T-helper 17 cell (primary cell): ENCODE data around the gene CCDC28A. TPM values are rescaled to one million over a fixed set of nuclear protein-coding genes. Genes with fewer than 3 reads are reported as not detected.

Source experiments
- ATAC-seq: fragments of 150-1000 bp; cut with Tn5 transposase; 2 replicates; pipeline ENCODE4 v1.10.0; 2021; ENCODE audit warnings: mild to moderate bottlenecking, moderate library complexity
- DNase-seq, 3 donors: peaks; one replicate each; pipeline versions ENCODE4 v3.0.0 to v3.0.0-alpha.2; 2020 to 2021
- H3K9me3 ChIP-seq: one replicate; pipeline ENCODE4 v1.7.0; 2013; ENCODE audit warnings: low read length, mild to moderate bottlenecking; ENCODE audit not compliant: control insufficient read depth, poor library complexity, severe bottlenecking
- H3K27ac Mint-ChIP-seq: one replicate; pipeline ENCODE4 v1.8.0; 2022; ENCODE audit warnings: mild to moderate bottlenecking, moderate library complexity, mixed read lengths
- H3K27me3 Mint-ChIP-seq: one replicate; pipeline ENCODE4 v1.8.0; 2022; ENCODE audit warnings: mixed read lengths
- H3K36me3 Mint-ChIP-seq: one replicate; pipeline ENCODE4 v1.8.0; 2022; ENCODE audit warnings: low read depth, mixed read lengths
- H3K4me1 Mint-ChIP-seq: one replicate; pipeline ENCODE4 v1.8.0; 2022; ENCODE audit warnings: mild to moderate bottlenecking, mixed read lengths
- H3K4me3 Mint-ChIP-seq: one replicate; pipeline ENCODE4 v1.8.0; 2022; ENCODE audit warnings: mild to moderate bottlenecking, moderate library complexity, mixed read lengths
- total RNA-seq, 4 donors: library from RNA in 2 of 4; stranded (reverse) in 2 of 4; gene quantifications; one replicate each; pipeline ENCODE4 v1.2.3 and lab custom pipeline; 2022 to 2026

The CCDC28A gene
- total RNA-seq, 2 donors from 2014 or later, result 21.3 to 26.2 TPM

GRCh38 chr6:138800377-138801150 lies 27.0 kb downstream of the CCDC28A start:
- no peak overlapping the region for H3K27ac Mint-ChIP-seq
- no peaks in the 10 kb centered on the region for H3K9me3 ChIP-seq
- no peak overlapping the region for H3K4me3 Mint-ChIP-seq
- H3K4me1 Mint-ChIP-seq, result no peaks in the 10 kb centered on the region
- no peak for DNase-seq
- H3K27me3 Mint-ChIP-seq, result peaks cover 7% of the 10 kb centered on the region
- no peak for ATAC-seq
- no peaks in the 10 kb centered on the region for H3K36me3 Mint-ChIP-seq

GRCh38 chr6:138803331-138803730 lies 29.8 kb downstream of the CCDC28A start:
- DNase-seq (no peak), ATAC-seq (no peak)
- Mint-ChIP-seq H3K27ac (no peak overlapping the region), H3K27me3 (peaks cover 15% of the 10 kb centered on the region), H3K4me1 (no peaks in the 10 kb centered on the region), H3K4me3 (no peak overlapping the region), H3K36me3 (no peaks in the 10 kb centered on the region)
- no peaks in the 10 kb centered on the region for H3K9me3 ChIP-seq

DNA sequence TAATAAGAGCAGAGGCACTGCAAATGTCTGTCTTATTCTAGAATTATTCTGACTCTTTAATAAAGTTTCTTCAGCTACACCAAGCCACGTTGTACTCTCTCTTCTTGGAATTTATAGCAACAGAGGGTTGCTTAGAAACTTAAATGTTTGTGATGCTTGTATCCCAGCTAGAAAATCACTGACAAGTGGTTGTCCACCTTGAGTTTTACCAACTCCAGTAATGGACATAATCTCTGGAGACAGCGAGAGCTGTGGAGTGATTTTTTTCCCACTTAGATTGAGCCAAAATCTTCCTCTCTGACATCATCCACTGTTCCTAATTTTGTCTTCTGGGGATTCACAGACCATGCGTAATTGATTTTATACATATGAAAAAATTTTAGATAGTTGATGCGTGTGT lies 30.3 kb downstream of the CCDC28A start:
- Mint-ChIP-seq H3K27ac (no peak overlapping the region), H3K4me3 (no peak overlapping the region), H3K4me1 (no peaks in the 10 kb centered on the region), H3K36me3 (no peaks in the 10 kb centered on the region), H3K27me3 (peaks cover 15% of the 10 kb centered on the region)
- H3K9me3 ChIP-seq, result no peaks in the 10 kb centered on the region
- DNase-seq (no peak), ATAC-seq (no peak)

DNA sequence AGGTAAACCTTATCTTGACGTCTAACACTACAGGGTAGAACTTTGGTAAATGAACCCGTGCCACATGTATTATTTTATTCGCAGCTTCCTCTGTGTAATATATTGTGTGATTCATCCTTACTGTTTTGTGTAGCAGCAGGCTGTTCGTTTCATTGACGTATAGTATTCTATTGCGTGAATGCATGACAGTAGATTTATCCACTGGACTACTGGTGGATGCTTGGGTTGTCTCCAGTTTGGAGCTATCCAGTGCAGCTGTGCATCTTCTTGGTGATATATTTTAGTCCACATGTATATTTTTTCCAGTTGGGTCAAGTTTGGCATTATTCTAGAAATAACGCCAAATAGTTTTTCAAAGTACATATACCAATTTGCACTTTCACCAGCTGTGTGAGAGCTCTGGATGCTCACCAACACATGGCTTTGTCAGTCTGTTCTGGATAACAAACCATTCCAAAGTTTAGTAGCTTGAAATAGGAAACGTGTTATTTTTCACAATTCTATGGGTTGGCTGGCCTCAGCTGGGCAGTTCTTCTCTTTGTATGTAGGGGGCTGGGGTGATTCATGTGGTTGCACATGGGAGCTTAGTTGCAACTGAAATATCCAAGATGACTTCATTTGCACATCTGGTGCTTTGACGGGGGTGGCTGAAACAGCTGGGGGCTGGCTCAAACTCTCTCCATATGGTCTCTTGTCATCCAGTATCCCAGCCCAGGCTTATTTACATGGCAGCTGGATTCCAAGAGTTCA lies 31.6 kb downstream of the CCDC28A start:
- H3K9me3 ChIP-seq, result no peaks in the 10 kb centered on the region
- H3K27ac Mint-ChIP-seq, result no peak overlapping the region
- ATAC-seq (no peak), DNase-seq (no peak)
- no peak overlapping the region for H3K4me3 Mint-ChIP-seq
- H3K4me1 Mint-ChIP-seq, result no peaks in the 10 kb centered on the region
- peaks cover 15% of the 10 kb centered on the region for H3K27me3 Mint-ChIP-seq
- no peaks in the 10 kb centered on the region for H3K36me3 Mint-ChIP-seq

GRCh38 chr6:138806889-138807288 lies 33.3 kb downstream of the CCDC28A start:
- H3K36me3 Mint-ChIP-seq, result no peaks in the 10 kb centered on the region
- no peak overlapping the region for H3K4me3 Mint-ChIP-seq

DNA sequence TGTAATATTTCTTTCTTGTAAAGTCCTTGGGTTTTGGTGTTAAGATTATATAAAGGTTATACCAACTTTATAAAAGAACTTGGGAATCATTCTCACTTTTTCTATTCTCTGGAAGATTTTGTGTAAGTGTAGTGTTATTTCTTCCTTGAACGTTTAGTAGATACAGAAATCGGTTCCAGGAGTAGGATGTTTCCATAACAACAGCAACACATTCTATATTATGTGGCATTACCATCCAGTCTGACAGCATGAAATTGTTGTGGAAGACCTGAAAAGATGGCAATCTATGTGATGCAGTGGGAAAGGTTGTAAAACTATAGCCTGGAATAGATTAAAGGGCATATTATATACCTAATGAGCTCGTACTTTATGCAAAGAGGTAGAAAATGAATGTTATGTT lies 36.1 kb downstream of the CCDC28A start:
- ATAC-seq, result no peak
- H3K27ac Mint-ChIP-seq, result no peak overlapping the region
- H3K36me3 Mint-ChIP-seq, result no peaks in the 10 kb centered on the region
- no peaks in the 10 kb centered on the region for H3K9me3 ChIP-seq
- H3K4me1 Mint-ChIP-seq, result no peaks in the 10 kb centered on the region
- H3K4me3 Mint-ChIP-seq, result no peak overlapping the region
- H3K27me3 Mint-ChIP-seq, result peaks cover 15% of the 10 kb centered on the region
- no peak for DNase-seq

More at GRCh38 chr6:138806889-138807288, 33.3 kb downstream of the CCDC28A start:
- peaks cover 15% of the 10 kb centered on the region for H3K27me3 Mint-ChIP-seq
- no peak overlapping the region for H3K27ac Mint-ChIP-seq
- no peak for ATAC-seq
- no peaks in the 10 kb centered on the region for H3K9me3 ChIP-seq
- DNase-seq, result no peak
- no peaks in the 10 kb centered on the region for H3K4me1 Mint-ChIP-seq

DNA sequence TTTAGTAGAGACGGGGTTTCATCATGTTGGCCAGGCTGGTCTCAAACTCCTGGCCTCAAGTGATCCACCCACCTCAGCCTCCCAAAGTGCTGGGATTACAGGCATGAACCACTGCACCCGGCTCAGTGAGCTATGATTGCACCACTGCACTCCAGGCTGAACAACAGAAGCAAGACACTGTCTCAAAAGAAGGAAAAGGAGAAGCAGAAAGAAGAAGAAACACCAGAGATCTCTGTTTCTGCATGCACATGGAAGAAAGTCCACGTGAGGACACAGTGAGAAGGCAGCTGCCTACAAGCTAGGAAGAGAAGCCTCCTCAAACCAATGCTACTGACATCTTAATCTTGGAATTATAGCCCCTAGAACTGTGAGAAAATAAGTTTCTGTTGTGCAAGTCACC lies 38.3 kb downstream of the CCDC28A start:
- Mint-ChIP-seq H3K27me3 (peaks cover 7% of the 10 kb centered on the region), H3K36me3 (no peaks in the 10 kb centered on the region), H3K4me3 (no peak overlapping the region), H3K27ac (no peak overlapping the region), H3K4me1 (peaks cover 6% of the 10 kb centered on the region)
- no peak for ATAC-seq
- H3K9me3 ChIP-seq, result no peaks in the 10 kb centered on the region
- DNase-seq, result no peak

GRCh38 chr6:138814179-138814834 lies 40.7 kb downstream of the CCDC28A start:
- peaks cover 2% of the 10 kb centered on the region for H3K36me3 Mint-ChIP-seq
- peaks cover 14% of the 10 kb centered on the region for H3K4me1 Mint-ChIP-seq

GRCh38 chr6:138815221-138815620 lies 41.7 kb downstream of the CCDC28A start:
- no peak for ATAC-seq
- peaks cover 15% of the 10 kb centered on the region for H3K4me1 Mint-ChIP-seq
- no peaks in the 10 kb centered on the region for H3K27me3 Mint-ChIP-seq
- H3K4me3 Mint-ChIP-seq, result no peak overlapping the region
- no peak for DNase-seq
- no peak overlapping the region for H3K27ac Mint-ChIP-seq
- H3K9me3 ChIP-seq, result no peaks in the 10 kb centered on the region
- H3K36me3 Mint-ChIP-seq, result peaks cover 2% of the 10 kb centered on the region

More at GRCh38 chr6:138814179-138814834, 40.7 kb downstream of the CCDC28A start:
- DNase-seq (no peak), ATAC-seq (no peak)
- H3K9me3 ChIP-seq, result no peaks in the 10 kb centered on the region
- Mint-ChIP-seq H3K4me3 (no peak overlapping the region), H3K27ac (no peak overlapping the region), H3K27me3 (no peaks in the 10 kb centered on the region)

DNA sequence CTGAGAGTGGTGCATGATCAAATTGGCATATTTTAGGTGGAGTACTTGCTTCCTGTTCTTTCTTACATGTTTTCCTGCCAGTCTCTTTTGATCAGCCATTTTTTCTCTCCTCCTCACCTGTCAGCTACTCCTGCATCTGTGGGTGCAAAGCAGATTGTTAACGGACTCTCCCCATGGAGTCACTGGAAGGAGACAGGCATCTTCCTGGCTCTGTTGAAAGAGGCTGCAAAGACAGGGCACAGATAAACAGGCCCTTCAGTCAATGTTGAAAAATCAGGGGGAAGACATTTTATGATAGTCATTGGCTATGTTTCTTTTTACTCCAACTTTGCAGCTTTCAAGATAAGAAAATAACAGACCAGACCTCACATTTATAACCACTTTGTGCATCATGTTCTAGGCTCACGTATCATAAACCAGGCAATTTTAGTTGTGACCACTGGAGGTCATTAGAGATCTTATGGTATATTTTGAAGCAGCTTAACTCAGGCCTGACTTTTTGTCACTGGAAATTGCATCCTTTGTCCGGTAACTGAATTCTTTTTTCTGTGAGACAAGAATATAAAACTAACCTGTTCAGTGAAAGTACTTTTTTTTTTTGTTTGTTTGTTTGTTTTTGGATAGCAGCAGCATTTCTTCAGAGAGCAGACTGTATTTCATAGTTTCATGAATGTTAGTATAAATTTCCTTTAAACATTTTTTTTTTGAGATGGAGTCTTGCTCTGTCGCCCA lies 42.4 kb downstream of the CCDC28A start:
- H3K36me3 Mint-ChIP-seq, result peaks cover 2% of the 10 kb centered on the region
- no peaks in the 10 kb centered on the region for H3K9me3 ChIP-seq
- peaks cover 15% of the 10 kb centered on the region for H3K4me1 Mint-ChIP-seq
- no peaks in the 10 kb centered on the region for H3K27me3 Mint-ChIP-seq
- ATAC-seq, result peak; percentile 70
- DNase-seq, result no peak
- H3K27ac Mint-ChIP-seq, result no peak overlapping the region
- H3K4me3 Mint-ChIP-seq, result no peak overlapping the region

GRCh38 chr6:138817799-138818198 lies 44.2 kb downstream of the CCDC28A start:
- H3K4me1 Mint-ChIP-seq, result peaks cover 15% of the 10 kb centered on the region
- H3K9me3 ChIP-seq, result no peaks in the 10 kb centered on the region
- no peak overlapping the region for H3K4me3 Mint-ChIP-seq
- ATAC-seq, result no peak
- H3K27ac Mint-ChIP-seq, result no peak overlapping the region
- H3K36me3 Mint-ChIP-seq, result peaks cover 2% of the 10 kb centered on the region
- peaks cover 4% of the 10 kb centered on the region for H3K27me3 Mint-ChIP-seq
- DNase-seq, result no peak

GRCh38 chr6:138818496-138819194 lies 45.1 kb downstream of the CCDC28A start:
- Mint-ChIP-seq H3K36me3 (peaks cover 2% of the 10 kb centered on the region), H3K4me3 (no peak overlapping the region), H3K4me1 (peaks cover 15% of the 10 kb centered on the region), H3K27ac (peak overlapping the region; percentile 11), H3K27me3 (peaks cover 4% of the 10 kb centered on the region)
- DNase-seq (no peak), ATAC-seq (no peak)
- no peaks in the 10 kb centered on the region for H3K9me3 ChIP-seq
